Gastroesophageal sphincter (tissue), 4 donors: ENCODE data around the gene NUP210L. TPM values are rescaled to one million over a fixed set of nuclear protein-coding genes. Genes with fewer than 3 reads are reported as not detected.

Source experiments
- ATAC-seq: fragments of 150-250 bp; one replicate; pipeline ENCODE4 v1.9.1; 2016; ENCODE audit warnings: mild to moderate bottlenecking, moderate library complexity
- H3K27ac ChIP-seq, 4 donors: fragments of 200-600 bp; sonication (generic) in 3 of 4; 1 replicate in 3 of 4; 2 replicates in 1 of 4; pipeline ENCODE4 v1.5.1; 2016 to 2019
- H3K27me3 ChIP-seq: fragments of 200-600 bp; sonication (generic); one replicate; pipeline ENCODE4 v1.5.1; 2019
- H3K36me3 ChIP-seq, 2 donors: fragments of 200-600 bp; sonication (generic); one replicate each; pipeline ENCODE4 v1.5.1; 2019; ENCODE audit warnings: control low read depth in 1 of 2
- H3K4me1 ChIP-seq, 3 donors: fragments of 200-600 bp; sonication (generic); 1 replicate in 2 of 3; 2 replicates in 1 of 3; pipeline ENCODE4 v1.5.1; 2016 to 2019; ENCODE audit warnings: control low read depth in 2 of 3
- H3K4me3 ChIP-seq, 2 donors: fragments of 200-600 bp; sonication (generic); one replicate each; pipeline ENCODE4 v1.5.1; 2019; ENCODE audit warnings: mild to moderate bottlenecking in 1 of 2, moderate library complexity in 1 of 2
- H3K9me3 ChIP-seq, 3 donors: fragments of 200-600 bp; sonication (generic); one replicate each; pipeline ENCODE4 v1.5.1; 2017 to 2019; ENCODE audit warnings: control low read depth in 2 of 3
- CTCF ChIP-seq, 4 experiments: fragments of 200-600 bp in 2 of 4; fragments of 450-650 bp in 2 of 4; sonication (generic) in 1 of 4; IDR thresholded peaks; one replicate each; pipeline ENCODE4 v1.5.1; 2017 to 2019; ENCODE audit warnings: antibody characterized with exemption in 4 of 4, mild to moderate bottlenecking in 2 of 4, moderate library complexity in 2 of 4
- EP300 ChIP-seq: sonication (generic); formaldehyde crosslinking; IDR thresholded peaks from one replicate; pipeline ENCODE4 v1.6.1; 2017; ENCODE audit warnings: antibody characterized with exemption, mild to moderate bottlenecking
- POLR2A ChIP-seq, 2 donors: fragments of 450-650 bp; IDR thresholded peaks; one replicate each; pipeline ENCODE4 v1.6.1; 2017; ENCODE audit warnings: antibody characterized with exemption in 2 of 2, mild to moderate bottlenecking in 2 of 2, moderate library complexity in 1 of 2
- POLR2AphosphoS5 ChIP-seq: sonication (generic); formaldehyde crosslinking; IDR thresholded peaks from one replicate; pipeline ENCODE4 v1.6.1; 2017; ENCODE audit warnings: antibody characterized with exemption
- WGBS, 2 donors: methylation state at CpG; one replicate each; pipeline ENCODE4 v1.1.5; 2018; ENCODE audit warnings: low coverage in 1 of 2; 5-methylcytosine and 5-hydroxymethylcytosine counted together
- total RNA-seq, 4 donors: library from RNA; depleted of rRNA; stranded (reverse); fragments of >200 nt; gene quantifications; one replicate each; pipeline ENCODE4 v1.1.0, GENCODE V29; 2016

Gene NUP210L
- total RNA-seq, 4 donors from 2014 or later = not detected

GRCh38 chr1:153958111-153958960 is 196.5 kb downstream of the NUP210L start, which contains the start of gene CRTC2:
TSS of gene CRTC2 (minus strand) at chr1:153958612. CDS start at chr1:153958497, 115 bp downstream.
- ATAC-seq = peak; percentile 91
- Histone ChIP-seq H3K9me3 (no peaks in the 10 kb centered on the region), H3K4me1 (peaks cover 0 to 87% (median 40%) of the 10 kb centered on the region in 3 donors), H3K27ac (peak within 1 kb of the TSS; percentile 75 to 96 (median 90)), H3K4me3 (peak within 1 kb of the TSS; percentile 66 to 95), H3K27me3 (no peaks in the 10 kb centered on the region), H3K36me3 (peaks cover 0 to 45% of the 10 kb centered on the region in 2 donors)
- 0% methylated on average over 3 to 31 of the region's 75 CpGs for WGBS, 2 donors
- TF ChIP-seq POLR2AphosphoS5 = peak; percentile 78
- TF ChIP-seq CTCF (IDR thresholded peaks at IDR 0.05) = peak in 1 of 4 experiments; percentile 27
- TF ChIP-seq EP300 = no peak
- TF ChIP-seq POLR2A (IDR thresholded peaks at IDR 0.05) = peak; percentile 74 to 82

GRCh38 chr1:153957744-153958110 is 197.1 kb downstream of the NUP210L start:
- Histone ChIP-seq H3K27me3 (no peaks in the 10 kb centered on the region), H3K9me3 (no peaks in the 10 kb centered on the region), H3K4me3 (peak overlapping the region; percentile 66 to 95), H3K4me1 (peaks cover 0 to 87% (median 40%) of the 10 kb centered on the region in 3 donors), H3K27ac (peak overlapping the region; percentile 75 to 96 (median 90)), H3K36me3 (peaks cover 0 to 51% of the 10 kb centered on the region in 2 donors)
- TF ChIP-seq POLR2A (IDR thresholded peaks at IDR 0.05) = no peak
- no peak for TF ChIP-seq POLR2AphosphoS5
- no peak for TF ChIP-seq EP300
- WGBS, 2 donors = 0 to 1% methylated on average over 8 to 10 of the region's 13 CpGs
- ATAC-seq = no peak

- H3K4me1 ChIP-seq = peaks cover 0 to 82% (median 36%) of the 10 kb centered on the region in 3 donors
These were observed 197.7 kb downstream of the NUP210L start for GRCh38 chr1:153956997-153957715.

DNA sequence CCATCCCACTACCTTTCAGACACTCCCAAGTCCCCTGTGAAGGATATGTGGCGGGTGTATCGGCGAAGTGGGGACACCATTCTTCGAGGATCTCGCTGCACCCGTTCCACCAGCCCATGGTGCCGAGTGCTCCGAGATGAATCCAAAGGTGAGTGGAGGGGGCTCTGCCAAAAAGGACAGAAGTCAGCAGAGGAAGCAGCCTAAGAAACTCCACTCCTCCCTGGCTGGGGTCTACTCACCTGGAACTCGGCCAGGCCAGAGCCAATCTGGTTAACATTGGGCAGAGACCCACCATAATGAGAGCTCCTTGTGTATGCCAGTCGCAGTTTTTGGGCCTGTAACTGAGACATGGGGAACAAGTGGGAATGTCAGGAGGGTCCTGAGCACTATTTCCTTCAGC is 200.0 kb downstream of the NUP210L start:
- H3K4me3 ChIP-seq = no peak overlapping the region
- TF ChIP-seq CTCF (IDR thresholded peaks at IDR 0.05) = no peak
- TF ChIP-seq POLR2A (IDR thresholded peaks at IDR 0.05) = no peak
- no peak for TF ChIP-seq POLR2AphosphoS5
- TF ChIP-seq EP300 = no peak
- 80% methylated on average over 1 of the region's 10 CpGs; no CpG with 5 or more reads in 1 of the 2 donors for WGBS, 2 donors
- H3K27ac ChIP-seq = no peak overlapping the region
- H3K27me3 ChIP-seq = no peaks in the 10 kb centered on the region
- peaks cover 0 to 61% (median 27%) of the 10 kb centered on the region in 3 donors for H3K4me1 ChIP-seq
- no peaks in the 10 kb centered on the region for H3K9me3 ChIP-seq
- H3K36me3 ChIP-seq = peaks cover 0 to 60% of the 10 kb centered on the region in 2 donors
- no peak for ATAC-seq

More at GRCh38 chr1:153956997-153957715, 197.7 kb downstream of the NUP210L start:
- TF ChIP-seq POLR2AphosphoS5 (no peak), CTCF (IDR thresholded peaks at IDR 0.05) (no peak), POLR2A (IDR thresholded peaks at IDR 0.05) (no peak), EP300 (no peak)
- no peak for ATAC-seq
- Histone ChIP-seq H3K27ac (peak overlapping the region in 3 of 4 donors; percentile 85 to 96 (median 96)), H3K36me3 (peaks cover 0 to 56% of the 10 kb centered on the region in 2 donors), H3K27me3 (no peaks in the 10 kb centered on the region), H3K9me3 (no peaks in the 10 kb centered on the region), H3K4me3 (peak overlapping the region; percentile 66 to 95)
- 10 to 53% methylated on average over 3 to 5 of the region's 6 CpGs for WGBS, 2 donors

GRCh38 chr1:153953859-153954365 is 201.0 kb downstream of the NUP210L start:
- ATAC-seq = no peak
- H3K36me3 ChIP-seq = peaks cover 0 to 63% of the 10 kb centered on the region in 2 donors
- H3K27ac ChIP-seq = no peak overlapping the region
- WGBS, 2 donors = no CpG with 5 or more reads among the region's 4 CpGs
- H3K27me3 ChIP-seq = no peaks in the 10 kb centered on the region
- TF ChIP-seq CTCF (IDR thresholded peaks at IDR 0.05) = no peak
- no peak for TF ChIP-seq EP300
- no peak for TF ChIP-seq POLR2AphosphoS5
- no peak for TF ChIP-seq POLR2A (IDR thresholded peaks at IDR 0.05)
- peaks cover 0 to 52% (median 21%) of the 10 kb centered on the region in 3 donors for H3K4me1 ChIP-seq
- no peaks in the 10 kb centered on the region for H3K9me3 ChIP-seq
- no peak overlapping the region for H3K4me3 ChIP-seq
